OCI-M2 (cell line): ENCODE results near the gene AP2A1.

Experiments
- DNase-seq: peaks from one replicate; lab custom pipeline; 2025; ENCODE audit not compliant: unreplicated experiment; lab: John Stamatoyannopoulos, UW

The AP2A1 gene

DNA sequence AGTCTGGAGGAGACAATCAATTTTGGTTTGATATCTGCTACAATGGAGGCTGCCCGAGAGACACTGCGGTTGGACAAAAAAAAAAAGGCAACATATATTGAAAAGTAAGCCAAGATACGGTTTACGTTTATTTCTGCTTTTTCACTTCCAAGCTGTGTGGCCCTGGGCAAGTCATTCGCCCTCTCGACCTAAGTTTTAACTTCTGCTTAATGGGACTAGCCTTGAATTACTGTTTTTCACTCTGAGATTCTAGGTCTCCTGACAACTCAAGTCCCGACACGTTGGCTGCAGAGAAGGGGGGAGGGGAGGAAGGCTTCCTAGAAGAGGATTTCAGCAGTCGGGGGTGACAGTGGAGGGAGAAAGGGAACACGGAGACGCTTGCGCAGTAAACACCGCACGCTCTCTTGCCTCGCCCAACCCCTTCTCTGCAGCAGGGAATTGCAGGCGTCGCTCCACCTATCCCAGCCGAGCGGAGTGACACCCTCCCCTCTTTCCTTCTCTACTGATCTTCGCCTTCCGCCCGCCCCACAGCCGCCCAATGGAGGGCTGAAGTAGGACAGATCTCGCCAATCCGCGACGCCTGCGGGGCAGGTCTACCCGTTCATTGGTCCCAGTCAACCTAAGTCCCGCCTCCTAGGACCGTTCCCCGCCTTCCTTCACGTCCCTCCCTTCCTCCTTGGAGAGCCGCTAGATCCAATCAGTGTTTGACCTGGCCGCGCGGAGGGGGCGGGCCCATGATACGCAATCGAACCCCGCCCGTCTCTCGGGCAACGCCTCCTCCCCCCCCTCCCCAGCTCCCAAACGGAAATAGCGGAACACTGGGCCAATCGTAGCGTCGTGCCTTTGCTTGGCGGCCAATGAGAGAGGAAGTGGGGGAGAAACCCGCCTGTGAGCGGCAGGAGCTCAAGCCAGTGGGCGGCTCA, 533 bp upstream of the AP2A1 start:
- DNase-seq: peak; percentile 99

DNA sequence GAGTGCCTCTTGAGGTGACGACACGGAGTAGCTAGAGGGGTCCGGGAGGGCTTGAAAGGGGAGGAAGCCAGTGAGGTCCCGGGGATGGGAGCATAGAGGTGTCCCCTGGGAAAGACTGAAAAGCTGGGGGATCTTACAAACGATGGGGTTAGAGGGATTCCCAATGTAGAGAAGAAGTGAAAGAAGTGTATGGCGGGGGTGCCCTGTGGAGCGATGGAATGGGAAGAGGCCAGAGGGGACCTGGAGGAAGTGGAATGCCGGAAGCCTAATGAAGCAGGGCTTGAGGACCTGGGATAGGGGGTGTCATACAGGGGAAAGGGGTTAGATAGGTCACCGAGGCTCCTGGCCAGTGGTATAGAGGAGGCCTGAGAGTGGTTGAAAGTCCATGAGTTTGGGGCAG, 580 bp downstream of the AP2A1 start:
- no peak for DNase-seq

DNA sequence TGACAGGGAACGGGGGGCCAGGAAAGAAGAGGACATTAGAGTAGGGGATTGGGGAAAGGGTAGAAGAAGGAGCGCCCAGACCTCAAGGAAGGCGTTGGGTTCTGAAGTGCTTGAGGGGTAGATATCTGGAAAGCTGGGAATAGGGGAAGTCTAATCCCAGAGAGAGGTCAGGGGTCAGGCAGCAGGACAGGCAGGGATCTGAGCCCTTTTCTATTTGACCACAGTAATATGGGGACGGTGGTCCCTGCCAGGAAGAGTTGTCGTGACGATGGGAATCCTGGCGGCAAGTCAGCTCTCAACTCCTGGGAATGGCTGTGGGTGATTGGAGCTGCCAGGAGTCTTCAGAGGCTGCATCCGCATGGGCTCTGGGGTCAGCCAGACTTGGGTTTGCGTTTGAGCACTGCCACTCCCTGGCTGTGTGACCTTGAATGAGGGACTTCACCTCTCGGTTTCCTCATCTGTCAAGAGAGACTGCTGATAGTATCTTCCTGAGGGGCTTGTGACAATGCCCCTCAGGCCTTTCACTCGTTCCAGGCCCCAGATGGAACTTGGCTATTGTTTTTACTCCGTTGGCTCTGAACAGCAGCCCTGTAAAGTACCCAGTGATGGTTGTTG, 1.3 kb downstream of the AP2A1 start:
- DNase-seq: no peak

DNA sequence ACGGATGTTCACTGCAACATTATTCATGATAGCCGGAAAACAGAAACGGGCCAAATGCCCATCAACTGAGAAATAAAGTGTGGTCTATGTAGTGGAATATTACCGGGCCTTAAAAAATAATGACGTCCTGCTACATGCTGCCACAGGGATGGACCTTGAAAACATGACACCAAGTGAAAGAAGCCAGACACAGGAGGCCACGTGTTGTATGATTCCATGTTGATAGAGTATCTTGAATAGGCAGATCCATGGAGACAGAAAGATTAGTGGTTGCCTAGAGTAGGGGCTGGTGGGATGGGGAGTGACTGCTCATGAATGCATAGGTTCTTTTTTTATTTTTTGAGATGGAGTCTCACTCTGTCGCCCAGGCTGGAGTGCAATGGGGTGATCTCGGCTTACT, 3.7 kb downstream of the AP2A1 start:
- no peak for DNase-seq

DNA sequence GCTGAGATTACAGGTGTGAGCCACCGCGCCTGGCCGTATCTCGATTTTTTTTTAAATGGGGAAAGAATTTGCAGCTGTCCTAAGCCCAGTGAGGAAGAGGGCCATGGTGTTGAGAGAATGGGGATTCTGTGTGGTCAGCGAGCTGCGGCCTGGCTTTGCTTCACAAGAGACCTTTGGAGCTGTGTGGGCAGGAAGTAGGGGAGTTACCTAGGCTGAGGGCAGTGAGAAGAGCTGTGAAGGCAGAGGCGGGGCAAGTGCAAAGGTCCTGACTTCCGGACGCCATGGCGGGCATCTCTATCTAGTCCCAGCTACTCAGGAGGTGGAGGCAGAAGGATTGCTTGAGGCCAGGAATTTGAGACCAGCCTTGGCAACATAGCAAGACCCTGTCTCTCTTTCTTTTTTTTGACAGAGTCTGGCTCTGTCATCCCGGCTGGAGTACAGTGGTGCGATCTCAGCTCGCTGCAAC, 4.9 kb downstream of the AP2A1 start:
- no peak for DNase-seq

DNA sequence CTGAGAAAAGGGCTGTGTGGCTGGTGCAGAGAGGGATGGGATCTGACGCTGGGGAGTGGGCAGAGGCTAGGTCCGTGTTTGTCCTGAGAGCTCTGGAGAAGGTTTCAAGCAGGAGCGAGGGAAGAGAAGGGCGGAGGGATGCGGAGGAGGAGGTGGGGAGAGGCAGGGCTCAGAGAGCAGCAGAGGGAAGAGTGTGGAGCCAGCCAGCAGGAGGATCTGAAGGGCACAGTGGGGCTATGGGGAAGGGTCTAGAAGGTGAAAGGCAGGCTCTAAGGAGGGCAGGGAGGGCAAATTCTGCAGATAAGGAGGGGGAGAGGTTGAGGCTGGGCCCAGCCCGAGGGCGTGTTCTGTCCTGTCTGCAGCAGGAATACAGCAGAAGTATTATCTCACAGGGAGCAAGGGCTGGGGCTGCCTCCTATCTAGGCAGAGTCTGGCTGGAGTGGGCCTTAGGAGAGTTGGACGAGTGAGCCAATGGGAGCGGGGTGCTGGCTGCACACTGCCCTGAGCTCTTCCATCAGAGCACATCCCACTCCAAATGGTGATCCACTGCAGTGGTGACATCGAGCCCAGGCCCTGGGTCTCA, 6.1 kb downstream of the AP2A1 start:
- DNase-seq: no peak

DNA sequence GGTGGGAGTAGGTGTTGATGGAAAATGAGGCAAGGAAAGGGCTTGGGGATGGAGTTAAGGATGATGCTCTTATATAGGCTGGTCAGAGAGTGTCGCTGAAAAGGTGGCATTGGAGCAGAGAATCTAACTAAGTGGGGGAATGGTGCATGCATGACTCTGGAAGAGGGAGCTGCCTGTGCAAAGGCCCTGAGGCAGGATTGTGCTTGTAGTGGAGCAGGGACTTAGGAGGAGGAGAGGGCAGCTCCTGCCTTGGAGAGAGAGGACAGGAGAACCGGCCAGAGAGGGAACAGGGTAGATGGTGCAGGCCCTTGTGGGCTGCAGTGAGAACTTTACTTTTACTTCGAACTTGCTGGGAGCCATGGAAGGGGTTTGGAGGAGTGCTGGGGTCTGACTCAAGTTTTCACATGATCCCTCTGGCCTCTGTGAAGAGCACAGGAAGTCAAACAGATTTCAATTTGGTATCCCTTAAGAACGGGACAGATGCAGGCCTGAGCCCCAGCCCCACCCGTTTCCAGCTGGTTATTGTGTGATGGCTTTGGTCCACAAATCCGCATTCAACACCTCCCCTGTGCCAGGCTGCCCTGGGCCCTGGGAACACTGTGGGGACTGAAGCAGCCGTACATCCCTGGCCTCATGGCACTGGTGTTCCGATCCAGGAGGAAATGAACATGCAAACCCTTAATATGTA, 7.0 kb downstream of the AP2A1 start:
- no peak for DNase-seq

DNA sequence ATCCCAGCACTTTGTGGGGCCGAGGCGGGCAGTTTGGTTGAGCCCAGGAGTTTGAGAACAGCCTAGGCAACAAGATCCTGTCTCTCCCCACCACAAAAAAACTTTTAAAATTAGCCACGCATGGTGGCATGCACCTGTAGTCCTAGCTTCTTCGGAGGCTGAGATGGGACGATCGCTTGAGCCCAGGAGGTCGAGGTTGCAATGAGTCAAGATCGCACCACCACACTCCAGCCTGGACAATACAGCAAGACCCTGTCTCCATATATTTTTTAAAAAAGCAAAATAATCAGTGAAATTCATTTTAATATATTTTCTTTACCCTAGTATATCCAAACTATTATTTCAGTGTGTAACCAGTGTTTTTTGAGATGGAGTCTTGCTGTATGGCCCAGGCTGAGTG, 8.2 kb downstream of the AP2A1 start:
- no peak for DNase-seq

DNA sequence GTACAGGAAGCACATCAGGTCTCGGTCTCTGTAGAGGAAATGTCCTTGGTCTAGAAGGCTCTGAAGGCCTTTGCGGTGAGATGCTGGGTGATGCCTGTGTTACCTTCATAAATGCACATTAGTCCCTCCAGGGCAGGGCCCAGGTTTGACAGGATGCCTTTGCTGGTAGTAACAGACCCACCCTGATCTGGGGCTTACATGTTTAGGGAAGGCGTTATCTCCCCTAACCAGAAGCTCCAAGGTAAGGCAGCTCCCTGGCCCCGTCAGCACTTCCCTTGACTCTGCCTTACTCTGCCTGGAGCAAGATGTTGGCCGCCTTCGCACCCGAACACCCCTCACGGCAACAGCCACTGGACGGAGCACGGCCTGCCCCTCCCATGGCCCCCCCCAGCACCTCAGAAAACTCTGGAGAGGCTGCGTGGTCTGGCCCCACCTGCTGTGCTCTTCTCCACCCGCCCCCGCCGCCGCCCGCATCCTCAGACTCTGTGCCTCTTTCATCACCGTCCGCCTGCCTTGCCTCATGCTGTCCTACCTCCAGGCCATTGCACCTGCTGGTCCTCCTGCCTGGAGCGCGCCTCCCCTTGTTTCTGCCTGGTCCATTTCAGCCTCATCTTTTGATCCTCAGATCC, 9.1 kb downstream of the AP2A1 start:
- DNase-seq: no peak

DNA sequence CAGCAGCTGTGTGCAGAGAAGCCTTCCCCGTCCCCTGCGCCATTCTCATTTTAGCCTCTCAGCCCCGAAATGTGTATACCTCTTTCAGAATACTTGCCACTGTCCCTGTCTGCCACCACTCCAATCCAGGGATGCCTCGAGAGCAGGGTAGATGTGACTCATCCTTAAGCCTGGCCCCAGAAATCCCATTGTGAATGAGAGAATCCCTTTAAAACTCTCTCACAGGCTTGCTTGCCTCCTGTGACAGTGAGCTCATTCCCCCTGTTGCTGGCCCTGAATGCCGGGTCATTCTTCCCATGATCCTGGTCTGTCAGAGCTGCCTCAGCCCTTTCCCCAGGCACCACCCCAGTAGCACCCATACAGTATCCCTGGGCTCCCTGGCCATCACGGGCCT, 9.6 kb downstream of the AP2A1 start:
- no peak for DNase-seq

DNA sequence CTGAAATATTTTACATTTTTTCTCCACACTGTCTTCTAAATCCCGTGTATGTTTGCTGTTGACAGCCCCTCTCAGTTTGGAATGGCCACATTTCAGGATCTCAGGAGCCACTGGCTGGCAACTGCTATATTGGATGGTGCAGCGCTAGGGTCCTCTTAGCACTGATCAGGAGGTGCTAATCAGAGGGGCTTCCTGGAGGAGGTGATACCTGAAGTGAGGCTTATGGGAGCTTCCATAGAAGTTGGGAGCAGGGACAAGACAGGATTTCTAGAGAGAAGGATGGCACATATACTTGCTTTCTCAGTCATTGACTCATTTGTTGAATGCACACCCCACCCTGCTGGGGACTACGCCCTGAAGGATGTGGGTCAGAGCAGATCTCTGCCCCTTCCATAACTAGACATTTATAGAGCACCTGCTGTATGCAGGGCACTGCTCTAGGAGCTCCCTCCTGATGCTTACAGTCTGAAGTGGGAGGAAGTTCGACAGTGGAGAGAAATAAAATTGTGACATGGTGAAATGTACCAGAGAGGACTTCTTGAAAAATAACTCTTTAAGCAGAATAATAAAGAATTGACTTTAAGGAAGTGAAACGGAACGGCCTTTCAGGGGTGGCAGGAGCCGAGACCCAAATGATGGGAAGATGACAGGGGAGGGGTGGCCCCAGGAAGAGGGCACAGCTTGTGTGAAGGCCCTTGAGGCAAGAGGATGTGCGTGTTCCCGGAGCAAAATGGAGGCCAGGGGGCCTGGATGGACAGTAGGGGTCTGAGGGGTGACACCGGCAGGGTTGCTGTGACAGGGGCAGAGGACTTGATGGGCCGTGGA, 13.1 kb downstream of the AP2A1 start:
- DNase-seq: no peak

DNA sequence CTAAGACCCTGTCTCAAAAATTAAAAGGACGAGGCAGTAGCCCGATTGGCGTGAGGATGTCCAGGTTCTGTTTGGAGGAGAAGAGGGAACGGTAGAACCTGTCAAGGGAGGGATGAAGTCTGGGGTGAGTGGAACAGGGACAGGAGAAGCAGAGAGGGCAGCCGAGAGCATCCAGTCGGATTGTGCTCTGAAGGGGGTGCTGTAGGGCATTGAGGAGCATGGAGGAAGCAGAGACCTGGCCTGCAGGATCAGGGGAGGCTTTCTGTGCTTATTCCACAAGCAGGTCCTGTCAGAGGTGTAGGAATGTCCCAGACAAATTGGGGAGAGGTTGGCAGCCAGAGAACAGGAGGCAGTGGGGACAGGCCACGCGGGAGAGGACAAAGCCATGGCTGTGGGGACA, 14.1 kb downstream of the AP2A1 start:
- no peak for DNase-seq

DNA sequence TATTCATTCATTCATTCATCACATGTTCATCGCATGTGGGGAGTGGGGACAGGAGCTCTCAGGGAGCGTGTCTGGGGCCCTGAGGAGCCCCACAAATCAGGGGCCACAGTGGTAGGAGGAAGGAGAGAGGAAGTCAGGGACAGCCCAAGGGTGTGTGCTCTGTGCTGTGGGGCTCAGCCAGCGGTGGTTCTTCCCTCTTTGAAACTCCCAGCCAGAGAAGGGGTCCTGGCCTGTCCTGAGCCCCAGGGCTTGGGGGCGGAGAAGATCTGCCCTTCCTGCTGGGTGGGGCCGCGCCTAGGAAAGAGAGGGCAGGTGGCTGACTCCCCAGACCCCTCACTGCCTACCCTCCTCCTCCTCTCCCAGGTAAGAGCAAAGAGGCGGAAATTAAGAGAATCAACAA, 14.6 kb downstream of the AP2A1 start:
- no peak for DNase-seq

DNA sequence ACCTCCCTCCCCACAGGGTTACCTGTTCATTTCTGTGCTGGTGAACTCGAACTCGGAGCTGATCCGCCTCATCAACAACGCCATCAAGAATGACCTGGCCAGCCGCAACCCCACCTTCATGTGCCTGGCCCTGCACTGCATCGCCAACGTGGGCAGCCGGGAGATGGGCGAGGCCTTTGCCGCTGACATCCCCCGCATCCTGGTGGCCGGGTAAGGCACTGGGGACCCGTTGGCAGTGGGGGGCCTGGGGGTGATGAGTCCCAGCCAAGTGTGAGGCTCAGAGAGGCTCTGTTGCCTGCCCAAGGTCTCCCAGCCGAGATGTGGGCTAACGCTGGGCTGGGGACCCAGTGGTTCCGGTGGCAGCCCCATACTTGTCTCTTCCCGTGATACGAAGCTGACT, 15.7 kb downstream of the AP2A1 start:
- no peak for DNase-seq

DNA sequence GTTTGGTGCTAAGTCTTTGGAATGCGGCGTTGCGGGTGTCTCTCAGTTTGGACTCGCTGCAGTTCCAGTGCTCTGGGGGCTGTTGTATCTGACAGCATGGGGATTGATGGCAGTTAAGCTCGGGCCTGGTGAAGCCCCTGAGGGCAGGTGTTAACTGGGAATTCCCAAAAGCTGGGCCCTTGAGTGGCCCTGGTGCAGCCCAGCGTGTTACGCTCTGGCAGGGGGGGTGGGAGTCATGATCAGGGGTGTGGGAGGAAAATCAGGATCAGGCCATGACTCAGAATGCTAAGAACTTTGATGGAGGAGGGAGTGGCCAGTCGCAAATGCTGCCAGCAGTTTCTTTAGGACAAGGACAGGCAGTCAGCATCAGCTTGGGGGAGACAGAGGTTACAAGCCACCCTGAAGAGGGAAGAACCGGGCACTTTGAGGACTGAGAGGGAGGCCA, 19.6 kb downstream of the AP2A1 start:
- no peak for DNase-seq

DNA sequence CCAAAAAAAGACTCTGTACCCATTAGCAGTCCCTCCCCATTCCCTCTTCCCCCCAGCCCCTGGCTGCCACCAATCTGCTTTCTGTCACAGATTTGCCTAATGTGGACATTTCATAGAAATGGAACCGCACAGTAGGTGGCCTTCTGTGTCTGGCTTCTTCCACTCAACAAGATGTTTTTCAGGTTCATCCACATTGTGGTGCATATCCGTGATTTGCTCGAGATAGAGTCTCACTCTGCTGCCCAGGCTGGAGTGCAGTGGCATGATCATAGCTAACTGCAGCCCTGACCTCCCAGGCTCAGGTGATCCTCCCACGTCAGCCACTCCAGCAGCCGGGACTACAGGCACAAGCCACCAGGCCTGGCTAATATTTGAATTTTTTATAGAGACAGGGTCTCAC, 20.9 kb downstream of the AP2A1 start:
- DNase-seq: no peak

DNA sequence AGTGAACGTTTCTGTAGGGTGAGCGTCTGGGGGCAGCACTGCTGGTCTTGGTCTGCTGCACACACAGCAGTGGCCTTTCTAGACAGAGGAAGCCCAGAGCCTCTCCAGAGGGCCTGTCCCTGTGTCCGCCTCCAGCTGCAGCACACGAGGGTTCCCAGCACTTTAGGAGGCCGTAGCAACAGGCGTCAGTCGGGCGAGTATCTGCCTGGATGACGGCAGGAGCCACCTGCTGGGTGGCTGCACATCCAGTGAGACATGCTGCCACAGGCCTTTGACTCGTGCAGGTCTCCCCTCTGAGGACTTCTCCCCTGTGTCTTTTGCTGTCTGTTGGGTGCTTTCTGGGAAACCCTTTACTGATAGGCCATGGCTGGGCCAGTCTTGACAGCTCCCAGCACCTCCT, 22.1 kb downstream of the AP2A1 start:
- no peak for DNase-seq

DNA sequence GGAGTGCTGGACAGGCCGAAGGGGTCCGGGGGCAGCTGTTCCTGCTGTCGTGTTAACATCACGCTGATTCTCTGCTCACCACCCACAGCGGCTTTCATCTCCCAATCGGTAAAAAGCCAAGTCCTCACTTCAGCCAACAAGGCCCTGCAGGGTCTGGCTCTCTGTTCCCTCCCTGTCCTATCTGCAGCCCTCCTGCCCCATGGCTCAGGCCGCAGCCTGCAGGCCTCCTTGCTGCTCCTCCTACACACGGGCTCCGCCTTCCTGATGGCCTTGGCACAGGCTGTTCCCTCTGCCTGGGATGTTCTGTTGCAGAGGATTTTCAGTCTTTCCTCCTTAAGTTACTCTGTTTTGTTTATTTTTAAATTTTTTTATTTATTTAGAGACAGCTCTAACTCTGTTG, 24.1 kb downstream of the AP2A1 start:
- DNase-seq: no peak

DNA sequence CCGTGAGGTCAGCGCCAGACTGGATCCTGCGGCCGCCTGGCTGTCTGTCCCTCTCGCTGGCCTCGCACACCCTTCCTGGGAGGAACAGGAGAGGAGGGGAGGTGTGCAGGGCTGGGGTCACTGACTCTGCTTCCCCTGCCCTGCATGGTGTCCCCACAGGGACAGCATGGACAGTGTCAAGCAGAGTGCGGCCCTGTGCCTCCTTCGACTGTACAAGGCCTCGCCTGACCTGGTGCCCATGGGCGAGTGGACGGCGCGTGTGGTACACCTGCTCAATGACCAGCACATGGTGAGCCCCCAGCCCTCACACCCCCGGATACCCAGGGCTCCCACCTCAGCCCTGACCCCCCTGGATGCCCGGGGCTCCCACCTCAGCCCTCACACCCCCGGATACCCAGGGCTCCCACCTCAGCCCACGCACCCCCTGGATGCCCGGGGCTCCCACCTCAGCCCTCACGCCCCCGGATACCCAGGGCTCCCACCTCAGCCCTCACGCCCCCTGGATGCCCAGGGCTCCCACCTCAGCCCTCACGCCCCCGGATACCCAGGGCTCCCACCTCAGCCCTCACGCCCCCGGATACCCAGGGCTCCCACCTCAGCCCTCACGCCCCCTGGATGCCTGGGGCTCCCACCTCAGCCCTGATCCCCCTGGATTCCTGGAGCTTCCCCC, 25.1 kb downstream of the AP2A1 start:
- no peak for DNase-seq
